Spleen (tissue), 11 donors: ENCODE data around the gene LRRC26. TPM values are rescaled to one million over a fixed set of nuclear protein-coding genes. Genes with fewer than 3 reads are reported as not detected.

Experiments
- DNase-seq: peaks from one replicate; pipeline ENCODE4 v3.0.0-alpha.2; 2020
- H3K27ac ChIP-seq, 8 donors: fragments of 200-600 bp; sonication (generic) in 7 of 8; 1 replicate in 4 of 8; 2 replicates in 4 of 8; pipeline versions ENCODE4 v1.5.0 to v1.8.0; 2016 to 2021; ENCODE audit warnings: inconsistent platforms in 4 of 8, mild to moderate bottlenecking in 4 of 8, moderate library complexity in 1 of 8
- H3K27me3 ChIP-seq, 7 donors: fragments of 200-600 bp; sonication (generic) in 6 of 7; replicated peaks in 1 of 7; 1 replicate in 4 of 7; 2 replicates in 3 of 7; pipeline versions ENCODE4 v1.5.0 to v1.8.0; 2016 to 2021; ENCODE audit warnings: inconsistent platforms in 3 of 7, mild to moderate bottlenecking in 1 of 7
- H3K36me3 ChIP-seq, 6 donors: fragments of 200-600 bp; sonication (generic) in 5 of 6; 1 replicate in 4 of 6; 2 replicates in 2 of 6; pipeline versions ENCODE4 v1.5.0 to v1.8.0; 2016 to 2021; ENCODE audit warnings: inconsistent platforms in 2 of 6
- H3K4me1 ChIP-seq, 6 donors: fragments of 200-600 bp; sonication (generic) in 5 of 6; 1 replicate in 3 of 6; 2 replicates in 3 of 6; pipeline versions ENCODE4 v1.5.0 to v1.8.0; 2016 to 2021; ENCODE audit warnings: inconsistent platforms in 3 of 6
- H3K4me3 ChIP-seq, 8 donors: fragments of 200-600 bp; sonication (generic) in 7 of 8; 1 replicate in 4 of 8; 2 replicates in 4 of 8; pipeline versions ENCODE4 v1.5.0 to v1.8.0; 2016 to 2021; ENCODE audit warnings: inconsistent platforms in 4 of 8, mild to moderate bottlenecking in 4 of 8, moderate library complexity in 2 of 8
- H3K9me3 ChIP-seq, 8 donors: fragments of 200-600 bp; sonication (generic) in 7 of 8; 1 replicate in 4 of 8; 2 replicates in 4 of 8; pipeline versions ENCODE4 v1.5.0 to v1.8.0; 2016 to 2021; ENCODE audit warnings: inconsistent platforms in 4 of 8
- POLR2A ChIP-seq, 3 donors: fragments of 450-650 bp; IDR thresholded peaks; one replicate each; pipeline ENCODE4 v1.5.1; 2017; ENCODE audit warnings: antibody characterized with exemption in 3 of 3, mild to moderate bottlenecking in 1 of 3
- POLR2AphosphoS5 ChIP-seq, 3 donors: sonication (generic); formaldehyde crosslinking; IDR thresholded peaks; one replicate each; pipeline ENCODE4 v1.5.1; 2017; ENCODE audit warnings: antibody characterized with exemption in 3 of 3
- whole genome bisulfite sequencing, 5 donors: extraction: QIAGEN DNeasy Blood & Tissue Kit in 3 of 5; methylation state at CpG; one replicate each; pipeline versions ENCODE4 v1.1.5 to v1.1.7; 2013 to 2018; 5-methylcytosine and 5-hydroxymethylcytosine counted together
- intact Hi-C: fragments of 100-400 bp; cut with DNase I; formaldehyde crosslinking; loops from one replicate; pipeline ENCODE4 v1.15.0; 2023; ENCODE audit warnings: low total_unique reads
- polyA plus RNA-seq, 3 donors: library from polyadenylated mRNA; stranded (reverse); fragments of 200-250 nt; gene quantifications; one replicate each; pipeline ENCODE4 v1.2.1, GENCODE V29; 2013
- total RNA-seq, 7 donors: library from RNA; depleted of rRNA in 3 of 7; stranded (reverse); fragments of >200 nt in 3 of 7; fragmentation: NEBNext Ultra II Directional in 4 of 7; extraction: Animal tissue kit (Norgen Biotek cat#: 25700) in 4 of 7; gene quantifications; one replicate each; pipeline versions ENCODE4 v1.1.0 to v1.2.1, GENCODE V29; 2016 to 2021
- TF ChIP-seq, protein P1 (sequence below), 11 experiments: fragments of 200-600 bp in 7 of 11; fragments of 450-650 bp in 4 of 11; sonication (generic) in 4 of 11; IDR thresholded peaks in 8 of 11; conservative IDR thresholded peaks in 3 of 11; 1 replicate in 7 of 11; 2 replicates in 4 of 11; pipeline versions ENCODE4 v1.4.0 to v1.8.0; 2016 to 2021; ENCODE audit warnings: antibody characterized with exemption in 11 of 11, inconsistent platforms in 4 of 11, mild to moderate bottlenecking in 1 of 11
- donor health status: healthy with polysubstance abuse.
- donor health status: DM: no; HTN: no; CAD: no; lungs with moderate emphysema.
- donor health status: DM: no; HTN: no; CAD: no.
- donor health status: Bipolar disorder and iron deficiency.
- donor health status: healthy.
- donor health status: DM: no; HTN: no; CAD: no.
- donor health status: DM: yes; HTN: yes; CAD: no.

Gene LRRC26
- total and polyA plus RNA-seq, 10 donors, result 0.06 to 0.60 (median 0.28) TPM; not detected in 7

DNA sequence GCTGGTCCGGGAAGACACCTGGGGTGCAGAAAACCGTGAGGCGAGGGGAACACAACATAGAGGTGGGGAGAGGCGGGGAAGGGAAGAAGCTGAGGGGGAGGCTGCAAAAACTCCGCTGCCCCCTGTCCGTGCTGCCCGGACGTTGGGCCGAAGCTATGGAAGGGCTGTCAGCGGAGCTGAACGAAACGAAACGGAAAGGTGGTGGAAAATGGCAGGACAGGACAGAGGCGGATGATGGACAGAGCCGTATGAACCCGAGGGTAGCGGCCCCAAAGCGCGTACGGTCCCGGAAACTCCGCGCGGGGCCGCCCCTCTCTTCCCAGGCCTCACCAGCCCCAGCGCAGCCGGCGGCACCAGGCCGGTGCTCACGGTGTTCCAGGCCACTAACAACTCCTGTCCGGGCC lies 18.2 kb upstream of the LRRC26 start:
- H3K27me3 ChIP-seq, result no peaks in the 10 kb centered on the region
- peak; percentile 85 for DNase-seq
- H3K36me3 ChIP-seq, result peaks cover 0 to 75% (median 41%) of the 10 kb centered on the region in 6 donors
- H3K4me3 ChIP-seq, result peak overlapping the region; percentile 75 to 100 (median 96)
- no peaks in the 10 kb centered on the region for H3K9me3 ChIP-seq
- TF ChIP-seq, protein P1, sequence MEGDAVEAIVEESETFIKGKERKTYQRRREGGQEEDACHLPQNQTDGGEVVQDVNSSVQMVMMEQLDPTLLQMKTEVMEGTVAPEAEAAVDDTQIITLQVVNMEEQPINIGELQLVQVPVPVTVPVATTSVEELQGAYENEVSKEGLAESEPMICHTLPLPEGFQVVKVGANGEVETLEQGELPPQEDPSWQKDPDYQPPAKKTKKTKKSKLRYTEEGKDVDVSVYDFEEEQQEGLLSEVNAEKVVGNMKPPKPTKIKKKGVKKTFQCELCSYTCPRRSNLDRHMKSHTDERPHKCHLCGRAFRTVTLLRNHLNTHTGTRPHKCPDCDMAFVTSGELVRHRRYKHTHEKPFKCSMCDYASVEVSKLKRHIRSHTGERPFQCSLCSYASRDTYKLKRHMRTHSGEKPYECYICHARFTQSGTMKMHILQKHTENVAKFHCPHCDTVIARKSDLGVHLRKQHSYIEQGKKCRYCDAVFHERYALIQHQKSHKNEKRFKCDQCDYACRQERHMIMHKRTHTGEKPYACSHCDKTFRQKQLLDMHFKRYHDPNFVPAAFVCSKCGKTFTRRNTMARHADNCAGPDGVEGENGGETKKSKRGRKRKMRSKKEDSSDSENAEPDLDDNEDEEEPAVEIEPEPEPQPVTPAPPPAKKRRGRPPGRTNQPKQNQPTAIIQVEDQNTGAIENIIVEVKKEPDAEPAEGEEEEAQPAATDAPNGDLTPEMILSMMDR (IDR thresholded peaks at IDR 0.05 in 8 of 11, conservative IDR thresholded peaks at IDR 0.05 in 3 of 11), result no peak
- TF ChIP-seq POLR2A (IDR thresholded peaks at IDR 0.05) (no peak), POLR2AphosphoS5 (IDR thresholded peaks at IDR 0.05) (no peak)
- 0 to 1% (median 0%) methylated on average over 25 to 31 of the region's 31 CpGs for WGBS, 5 donors
- intact Hi-C loops, result no loop called here
- peak overlapping the region; percentile 94 to 99 (median 98) for H3K27ac ChIP-seq
- H3K4me1 ChIP-seq, result peaks cover 29 to 66% (median 51%) of the 10 kb centered on the region in 6 donors

DNA sequence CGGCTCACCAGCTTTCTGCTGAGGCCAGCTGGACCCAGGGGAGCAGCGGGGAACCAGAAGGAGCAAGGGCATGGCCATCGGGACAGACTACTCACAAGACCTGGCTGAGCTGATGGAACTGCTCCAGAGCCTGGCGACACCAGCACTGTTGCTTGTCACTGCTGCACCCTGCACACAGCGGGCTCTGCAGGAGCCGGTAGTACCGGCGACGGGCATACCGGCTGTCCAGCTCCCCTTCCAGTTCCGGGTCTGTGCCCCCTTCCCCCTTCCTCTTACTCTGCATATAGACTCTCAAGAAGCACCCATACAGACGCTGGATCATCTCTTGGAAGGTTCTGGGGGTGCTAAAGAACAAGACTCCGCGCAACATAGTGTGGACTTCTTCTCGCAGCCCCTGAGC lies 17.5 kb upstream of the LRRC26 start:
- Histone ChIP-seq H3K4me1 (peaks cover 29 to 66% (median 51%) of the 10 kb centered on the region in 6 donors), H3K36me3 (peaks cover 0 to 81% (median 48%) of the 10 kb centered on the region in 6 donors), H3K27ac (peak overlapping the region in 2 of 8 donors; percentile 98 to 99), H3K27me3 (no peaks in the 10 kb centered on the region), H3K4me3 (peak overlapping the region; percentile 75 to 100 (median 96)), H3K9me3 (no peaks in the 10 kb centered on the region)
- TF ChIP-seq POLR2A (IDR thresholded peaks at IDR 0.05) (no peak), POLR2AphosphoS5 (IDR thresholded peaks at IDR 0.05) (no peak)
- DNase-seq, result no peak
- intact Hi-C loops, result no loop called here
- WGBS, 5 donors, result 84 to 89% (median 86%) methylated on average over 14 to 15 of the region's 15 CpGs

DNA sequence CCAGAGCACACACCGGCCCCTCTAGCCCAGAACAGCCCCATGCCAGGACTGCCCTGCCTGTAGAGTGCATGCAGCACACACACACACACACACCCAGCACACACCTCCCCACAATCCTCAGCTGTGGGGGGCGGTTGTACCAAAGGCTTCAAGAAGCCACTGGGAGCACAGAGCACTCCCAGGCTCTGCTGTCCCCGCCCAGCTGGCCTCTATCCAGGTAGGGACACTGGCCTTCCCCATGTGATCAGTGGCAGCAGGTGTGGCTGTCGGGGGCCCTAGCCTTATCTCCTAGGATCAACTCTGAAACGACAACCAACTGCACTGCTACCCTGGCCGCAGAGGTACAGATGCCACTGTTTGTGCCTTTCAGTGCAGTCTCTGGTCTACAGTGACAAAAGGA lies 16.5 kb upstream of the LRRC26 start:
- Histone ChIP-seq H3K27me3 (no peaks in the 10 kb centered on the region), H3K4me3 (peak overlapping the region in 2 of 8 donors; percentile 95 to 96), H3K4me1 (peaks cover 29 to 64% (median 51%) of the 10 kb centered on the region in 6 donors), H3K9me3 (no peaks in the 10 kb centered on the region), H3K36me3 (peaks cover 0 to 81% (median 58%) of the 10 kb centered on the region in 6 donors), H3K27ac (no peak overlapping the region)
- no peak for DNase-seq
- 74 to 91% (median 90%) methylated on average over 5 to 6 of the region's 6 CpGs for WGBS, 5 donors
- TF ChIP-seq POLR2A (IDR thresholded peaks at IDR 0.05) (no peak), POLR2AphosphoS5 (IDR thresholded peaks at IDR 0.05) (no peak)
- TF ChIP-seq, protein P1 (IDR thresholded peaks at IDR 0.05 in 8 of 11, conservative IDR thresholded peaks at IDR 0.05 in 3 of 11), result no peak
- intact Hi-C loops, result no loop called here

DNA sequence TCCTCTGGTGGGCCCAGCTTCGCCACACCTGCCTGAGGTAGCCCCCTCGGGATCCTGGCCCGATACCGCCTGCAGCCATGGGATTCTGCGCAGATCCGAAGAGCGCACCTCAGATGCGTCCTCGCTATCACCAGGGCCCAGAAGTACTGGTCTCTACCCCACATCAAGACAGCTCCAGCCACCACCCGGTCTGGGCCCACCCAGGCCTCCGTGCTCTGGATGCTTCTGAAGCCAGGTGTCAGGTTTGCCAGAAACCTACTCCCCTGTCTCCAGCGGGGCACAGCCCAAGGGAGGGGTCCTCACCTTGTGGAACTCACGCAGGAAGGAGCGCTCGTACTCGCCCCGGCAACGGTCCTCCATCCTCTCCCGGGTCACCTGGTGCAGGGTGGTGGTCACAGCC lies 16.1 kb upstream of the LRRC26 start:
- WGBS, 5 donors, result 93 to 98% (median 97%) methylated on average over 11 to 19 of the region's 19 CpGs
- Histone ChIP-seq H3K9me3 (no peaks in the 10 kb centered on the region), H3K4me3 (no peak overlapping the region), H3K27me3 (no peaks in the 10 kb centered on the region), H3K27ac (no peak overlapping the region), H3K36me3 (peaks cover 0 to 81% (median 62%) of the 10 kb centered on the region in 6 donors), H3K4me1 (peaks cover 29 to 61% (median 48%) of the 10 kb centered on the region in 6 donors)
- no peak for TF ChIP-seq POLR2AphosphoS5 (IDR thresholded peaks at IDR 0.05)
- TF ChIP-seq, protein P1 (IDR thresholded peaks at IDR 0.05 in 8 of 11, conservative IDR thresholded peaks at IDR 0.05 in 3 of 11), result no peak
- no peak for TF ChIP-seq POLR2A (IDR thresholded peaks at IDR 0.05)
- DNase-seq, result no peak
- intact Hi-C loops, result no loop called here
